Measurements from ENCODE around the gene FAU.

The FAU gene

GRCh38 chr11:65107078-65107477 is 14.9 kb downstream of the FAU start:
- DNase-seq (ENCODE audit: low read depth), result no peak

- DNase-seq (ENCODE audit: low read depth), result no peak
These were observed 17.3 kb downstream of the FAU start for GRCh38 chr11:65104628-65105027.

DNA sequence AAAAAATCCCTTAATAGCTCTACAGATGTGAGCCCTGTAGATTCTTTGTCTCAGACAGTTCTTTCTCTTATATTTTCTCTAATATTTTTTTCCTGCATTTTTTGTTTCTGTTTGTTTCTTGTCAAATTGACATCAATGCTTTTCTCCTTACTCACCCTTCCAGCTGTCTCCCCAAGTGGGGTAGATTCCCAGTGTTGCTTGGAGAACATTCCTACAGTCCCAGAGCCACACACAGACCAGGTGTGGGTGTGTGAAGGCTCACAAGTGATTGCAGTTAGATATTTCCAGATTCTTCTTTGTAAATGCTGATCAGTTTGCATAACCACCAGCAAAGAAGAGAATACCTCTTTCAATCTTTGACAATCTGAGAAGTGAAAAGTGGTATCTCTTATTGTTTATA is 18.5 kb downstream of the FAU start:
- DNase-seq (ENCODE audit: low read depth), result no peak

GRCh38 chr11:65102142-65103095 is 19.5 kb downstream of the FAU start:
- DNase-seq (ENCODE audit: low read depth), result no peak

DNA sequence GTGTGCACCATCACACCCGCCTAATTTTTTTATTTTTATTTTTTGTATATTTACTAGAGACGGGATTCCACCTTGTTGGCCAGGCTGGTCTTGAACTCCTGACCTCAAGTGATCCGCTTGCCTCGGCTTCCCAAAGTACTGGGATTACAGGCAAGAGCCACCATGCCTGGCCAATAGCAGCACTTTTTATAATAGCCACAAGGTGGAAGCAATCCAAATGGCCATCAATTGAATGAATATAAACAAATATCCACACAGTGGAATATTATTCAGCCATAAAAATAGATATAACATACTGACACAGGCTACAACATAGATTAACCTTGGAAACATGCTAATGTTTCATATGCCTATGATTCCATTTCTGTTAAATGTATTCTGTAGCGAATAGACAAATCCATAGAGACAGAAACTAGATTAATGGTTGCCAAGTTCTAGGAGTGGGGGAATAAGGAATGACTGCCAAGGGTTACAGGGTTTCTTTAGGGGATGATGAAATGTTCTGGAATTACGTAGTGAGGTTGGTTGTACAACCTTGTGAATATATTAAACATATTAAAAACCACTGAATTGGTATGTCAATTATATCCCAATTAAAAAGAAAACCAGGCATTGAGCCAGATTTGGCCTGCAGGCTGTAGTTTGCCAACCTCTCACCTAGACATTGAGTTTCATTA is 21.1 kb downstream of the FAU start:
- no peak for DNase-seq (ENCODE audit: low read depth)

DNA sequence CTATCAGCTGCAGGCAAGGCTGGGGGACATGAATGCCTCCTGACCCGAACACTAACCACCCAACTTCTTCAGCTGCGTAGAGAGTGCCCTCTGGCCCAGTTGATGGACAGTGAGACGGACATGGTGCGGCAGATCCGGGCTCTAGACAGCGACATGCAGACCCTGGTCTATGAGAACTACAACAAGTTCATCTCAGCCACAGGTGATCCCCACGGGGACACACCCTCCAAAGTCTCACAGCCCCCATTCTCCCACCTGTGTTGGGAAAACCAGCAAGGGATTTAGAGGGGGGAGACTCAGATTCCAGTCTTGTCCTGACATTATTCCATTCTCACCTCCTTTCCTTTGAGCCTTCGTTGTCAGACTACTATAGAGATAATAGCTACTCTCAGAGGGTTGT is 25.0 kb downstream of the FAU start:
- no peak for DNase-seq (ENCODE audit: low read depth)

GRCh38 chr11:65095974-65096806 is 25.7 kb downstream of the FAU start, which contains the start of gene VPS51:
TSS of gene VPS51 (plus strand) at chr11:65096214. CDS start at chr11:65096251, 37 bp downstream.
- peak; percentile 68 for DNase-seq (ENCODE audit: low read depth)

GRCh38 chr11:65095427-65095826 is 26.5 kb downstream of the FAU start:
- DNase-seq (ENCODE audit: low read depth), result no peak

DNA sequence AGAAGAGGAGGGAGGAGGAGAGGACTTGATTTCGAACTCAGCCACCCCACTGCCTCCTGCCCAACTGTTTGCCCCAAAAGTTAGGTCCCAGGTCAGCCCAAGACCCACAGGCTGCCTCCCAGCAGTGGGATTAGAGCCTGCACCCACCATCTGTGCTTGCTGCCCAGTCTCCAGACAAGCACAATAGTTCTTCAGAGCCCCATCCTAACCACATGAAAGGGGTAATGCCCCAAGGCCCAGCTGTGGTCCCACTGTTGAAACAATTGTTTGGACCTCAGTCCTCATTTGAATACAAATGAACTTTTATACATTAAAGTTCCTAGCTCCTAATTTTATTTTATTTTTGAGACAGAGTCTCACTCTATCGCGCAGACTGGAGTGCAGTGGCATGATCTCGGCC is 31.3 kb downstream of the FAU start:
- no peak for DNase-seq (ENCODE audit: low read depth)

DNA sequence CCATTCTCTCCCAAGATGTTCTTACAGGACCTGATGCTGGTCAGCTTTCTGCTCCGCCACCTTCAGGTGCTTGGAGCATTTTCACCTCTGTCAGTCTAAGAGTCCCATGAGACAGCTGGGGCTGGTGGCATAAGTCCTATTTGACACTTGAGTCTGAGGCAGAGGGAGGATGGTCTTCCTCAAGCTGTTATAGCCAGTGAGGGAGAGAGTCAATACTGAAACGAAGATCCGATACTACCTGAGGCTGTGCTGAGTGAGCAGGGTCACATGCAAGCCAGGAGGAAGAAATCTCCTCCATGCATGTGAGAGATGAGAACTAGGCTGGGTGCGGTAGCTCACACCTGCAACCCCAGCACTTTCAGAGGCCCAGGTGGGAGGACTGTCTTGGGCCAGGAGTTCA is 32.3 kb downstream of the FAU start:
- DNase-seq (ENCODE audit: low read depth), result no peak

DNA sequence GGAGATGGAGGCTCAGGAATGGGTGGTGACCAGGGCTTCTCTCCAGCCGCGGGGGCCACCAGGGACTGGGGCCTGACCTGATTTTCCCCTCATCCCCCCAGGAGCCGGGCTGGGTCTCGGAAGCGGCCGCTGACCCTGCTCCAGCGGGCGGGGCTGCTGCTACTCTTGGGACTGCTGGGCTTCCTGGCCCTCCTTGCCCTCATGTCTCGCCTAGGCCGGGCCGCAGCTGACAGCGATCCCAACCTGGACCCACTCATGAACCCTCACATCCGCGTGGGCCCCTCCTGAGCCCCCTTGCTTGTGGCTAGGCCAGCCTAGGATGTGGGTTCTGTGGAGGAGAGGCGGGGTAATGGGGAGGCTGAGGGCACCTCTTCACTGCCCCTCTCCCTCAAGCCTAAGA is 34.1 kb downstream of the FAU start:
- DNase-seq (ENCODE audit: low read depth), result no peak

GRCh38 chr11:65087216-65087615 is 34.7 kb downstream of the FAU start:
- DNase-seq (ENCODE audit: low read depth), result no peak

DNA sequence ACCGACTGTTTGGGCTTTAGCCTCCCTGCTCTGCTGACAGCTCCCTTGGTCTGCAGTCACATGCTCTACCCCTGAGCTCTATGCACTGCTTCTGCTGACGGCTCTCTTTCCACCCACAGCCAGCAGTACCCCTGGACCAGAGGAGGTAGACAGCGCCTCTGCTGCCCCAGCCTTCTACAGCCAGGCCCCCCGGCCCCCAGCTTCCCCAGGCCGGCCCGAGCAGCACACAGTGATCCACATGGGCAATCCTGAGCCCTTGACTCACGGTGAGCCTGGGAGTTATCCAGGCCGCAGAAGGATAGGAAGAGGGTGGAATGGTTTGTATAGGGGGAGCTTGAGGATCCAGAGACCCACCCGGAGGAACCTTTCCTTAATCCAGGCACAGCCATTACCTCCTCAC is 35.1 kb downstream of the FAU start:
- DNase-seq (ENCODE audit: low read depth), result no peak

GRCh38 chr11:65085446-65085845 is 36.5 kb downstream of the FAU start:
- DNase-seq (ENCODE audit: low read depth), result no peak

DNA sequence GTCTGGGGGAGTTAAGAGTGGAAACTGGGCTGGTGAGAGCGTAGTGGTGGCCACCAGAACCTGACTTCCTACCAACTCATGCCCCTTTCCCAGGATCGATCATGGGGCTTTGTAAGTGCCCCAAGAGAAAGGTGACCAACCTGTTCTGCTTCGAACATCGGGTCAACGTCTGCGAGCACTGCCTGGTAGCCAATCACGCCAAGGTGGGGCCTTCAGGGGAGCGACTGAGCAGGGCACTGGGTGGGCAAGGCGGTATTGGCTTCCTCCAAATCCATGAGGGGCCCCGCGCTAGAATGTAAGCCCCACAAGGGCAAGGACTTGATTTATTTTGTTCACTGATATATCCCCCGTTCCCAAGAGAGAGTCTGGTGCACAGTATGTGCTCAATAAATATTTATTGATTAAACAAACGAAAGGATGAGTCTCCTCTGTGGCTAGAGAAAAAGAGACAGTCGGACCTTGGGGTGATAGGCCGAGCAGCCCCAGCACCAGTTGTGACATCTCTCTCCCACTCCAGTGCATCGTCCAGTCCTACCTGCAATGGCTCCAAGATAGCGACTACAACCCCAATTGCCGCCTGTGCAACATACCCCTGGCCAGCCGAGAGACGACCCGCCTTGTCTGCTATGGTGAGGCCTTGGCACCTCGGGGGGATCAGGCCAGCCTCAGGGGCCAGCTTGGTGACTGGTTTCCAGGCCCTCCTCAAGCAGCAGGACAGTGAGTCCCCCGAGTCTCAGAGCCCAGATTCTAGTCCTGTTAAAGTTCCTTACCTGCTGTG is 37.1 kb downstream of the FAU start:
- no peak for DNase-seq (ENCODE audit: low read depth)

GRCh38 chr11:65083834-65084597 is 37.9 kb downstream of the FAU start, which contains the start of the genes CDCA5 and ZFPL1:
TSS of gene CDCA5 (minus strand) at chr11:65084040. CDS start at chr11:65083978, 62 bp downstream.
TSS of gene ZFPL1 (plus strand) at chr11:65084222. CDS start at chr11:65084699, 477 bp downstream.
- peak; percentile 93 for DNase-seq (ENCODE audit: low read depth)

DNA sequence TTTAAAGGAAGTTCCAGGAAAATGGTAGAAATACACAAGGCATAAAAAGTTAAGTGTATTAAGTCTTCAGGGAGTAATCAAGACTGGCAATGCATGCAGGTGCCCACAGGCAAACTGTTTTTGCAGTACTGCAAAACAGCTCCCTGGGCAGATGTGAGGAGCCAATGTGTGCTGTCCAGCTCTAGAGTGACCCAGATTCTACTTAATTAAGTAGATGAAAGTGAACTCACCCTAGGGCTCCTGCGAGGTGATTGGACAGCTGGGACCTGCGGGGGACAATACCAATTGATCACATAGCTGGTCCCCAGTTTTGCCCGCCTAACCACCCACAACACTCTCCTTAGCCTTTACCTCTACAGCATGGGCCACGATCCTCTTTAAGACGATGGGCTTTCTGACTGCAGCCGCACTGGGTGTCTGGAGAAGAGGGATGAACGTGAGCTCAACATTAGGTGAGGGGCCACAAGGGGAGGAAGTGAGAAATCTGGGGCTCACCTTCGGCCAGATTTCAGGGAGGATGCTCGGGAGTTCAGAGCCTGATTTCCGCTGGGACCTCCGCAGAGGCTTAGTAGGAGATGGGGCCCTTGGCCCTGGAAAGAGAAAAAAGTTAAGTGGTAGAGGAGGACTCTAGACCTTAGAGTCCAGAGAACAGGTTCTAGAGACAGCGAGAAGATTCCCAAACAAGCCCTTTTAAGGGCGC is 38.6 kb downstream of the FAU start:
- DNase-seq (ENCODE audit: low read depth), result no peak

DNA sequence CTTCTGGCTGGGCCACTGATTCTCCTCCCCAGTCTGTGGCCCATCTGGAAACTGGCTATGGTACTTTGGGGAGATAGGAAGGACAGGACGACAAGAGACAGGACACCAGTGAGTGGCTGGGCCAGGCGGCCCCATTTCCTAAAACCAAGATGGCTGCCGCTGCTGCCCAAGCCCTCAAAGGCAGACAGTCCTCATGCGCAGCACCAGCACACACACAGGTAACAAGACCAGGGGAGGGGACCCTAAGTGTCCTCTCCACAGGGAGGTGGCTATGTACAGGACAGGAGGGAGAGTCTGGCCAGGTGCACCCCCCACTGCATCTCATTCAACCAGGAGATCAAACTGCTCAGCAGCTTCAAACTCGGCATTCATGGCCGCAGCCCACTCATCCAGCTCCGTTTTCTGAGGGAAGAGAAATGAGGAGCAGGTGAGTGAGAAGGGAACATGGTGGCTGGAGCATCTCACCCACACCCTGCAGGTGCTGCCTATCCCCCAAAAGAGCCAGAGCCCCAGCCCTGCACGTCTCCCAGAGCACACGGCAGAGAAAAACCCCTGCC is 43.1 kb downstream of the FAU start:
- no peak for DNase-seq (ENCODE audit: low read depth)

DNA sequence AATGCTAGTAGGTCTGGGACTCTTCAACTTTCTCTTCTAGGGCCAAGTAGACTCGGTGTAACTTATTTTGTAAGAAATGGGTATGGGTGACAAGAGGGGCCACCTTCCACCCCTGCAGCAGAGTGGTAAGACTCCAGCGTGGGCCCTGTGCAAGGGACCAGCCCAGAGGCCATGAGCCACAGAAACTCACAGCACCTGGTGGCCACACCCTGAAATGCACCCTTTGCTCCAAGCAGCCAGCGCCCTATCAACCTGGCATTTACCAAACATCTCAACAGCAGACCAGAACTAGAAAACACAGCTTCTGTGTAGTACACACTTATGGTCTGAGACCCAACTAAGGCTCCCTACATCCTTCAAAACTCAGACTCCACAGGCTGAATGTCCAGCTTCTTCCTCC is 43.8 kb downstream of the FAU start:
- peak; percentile 68 for DNase-seq (ENCODE audit: low read depth)

GRCh38 chr11:65077451-65077850 is 44.5 kb downstream of the FAU start:
- no peak for DNase-seq (ENCODE audit: low read depth)
